GM18868 (cell line): Measurements from ENCODE around the gene CCDC192.

Source experiments
- ATAC-seq: cut with Tn5 transposase; IDR thresholded peaks from one replicate; pipeline ENCODE4 v1.9.1; 2021; ENCODE audit warnings: mild to moderate bottlenecking, moderate library complexity; ENCODE audit not compliant: unreplicated experiment

The CCDC192 gene

DNA sequence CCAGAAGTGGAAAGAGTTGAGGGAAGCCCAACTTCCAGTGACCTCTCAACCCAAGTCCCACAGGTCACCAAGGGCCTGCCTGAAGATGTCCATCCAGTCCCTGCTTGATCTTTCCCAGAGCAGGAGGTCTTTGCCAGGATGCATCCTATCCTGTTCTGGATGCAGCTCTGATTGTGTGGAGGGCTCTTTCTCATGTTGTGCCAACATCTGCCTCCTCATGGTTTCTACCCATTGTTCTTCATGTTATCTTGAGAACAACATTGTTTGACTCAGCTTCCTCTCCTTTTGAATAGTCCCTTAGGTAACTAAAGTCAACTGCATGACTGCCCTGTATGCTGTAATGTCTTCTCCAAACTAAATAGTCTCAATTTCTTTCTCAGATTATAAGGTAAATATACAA, 169.3 kb downstream of the CCDC192 start:
- no peak for ATAC-seq

- ATAC-seq, result peak; percentile 84
These were observed 172.2 kb downstream of the CCDC192 start for GRCh38 chr5:127875235-127876021.

DNA sequence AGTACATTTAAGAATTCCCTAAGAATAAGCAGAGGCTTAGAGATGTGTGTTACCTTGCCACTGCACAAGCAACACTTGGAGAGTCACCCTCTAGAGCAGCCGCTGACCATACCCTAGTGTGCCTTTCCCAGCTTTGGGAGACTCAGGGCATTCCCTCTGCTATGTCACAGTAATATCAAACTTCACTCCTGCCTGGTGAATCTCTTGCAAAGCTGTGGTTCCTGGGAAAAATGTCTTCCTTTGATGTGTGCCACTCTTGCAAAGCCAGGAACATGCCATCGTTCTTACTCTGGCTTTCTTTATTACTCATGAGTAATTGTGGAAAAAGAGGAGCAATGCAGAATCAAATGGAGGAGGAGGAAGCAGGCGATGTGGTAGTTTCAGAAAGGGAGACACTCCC, 173.2 kb downstream of the CCDC192 start:
- no peak for ATAC-seq

DNA sequence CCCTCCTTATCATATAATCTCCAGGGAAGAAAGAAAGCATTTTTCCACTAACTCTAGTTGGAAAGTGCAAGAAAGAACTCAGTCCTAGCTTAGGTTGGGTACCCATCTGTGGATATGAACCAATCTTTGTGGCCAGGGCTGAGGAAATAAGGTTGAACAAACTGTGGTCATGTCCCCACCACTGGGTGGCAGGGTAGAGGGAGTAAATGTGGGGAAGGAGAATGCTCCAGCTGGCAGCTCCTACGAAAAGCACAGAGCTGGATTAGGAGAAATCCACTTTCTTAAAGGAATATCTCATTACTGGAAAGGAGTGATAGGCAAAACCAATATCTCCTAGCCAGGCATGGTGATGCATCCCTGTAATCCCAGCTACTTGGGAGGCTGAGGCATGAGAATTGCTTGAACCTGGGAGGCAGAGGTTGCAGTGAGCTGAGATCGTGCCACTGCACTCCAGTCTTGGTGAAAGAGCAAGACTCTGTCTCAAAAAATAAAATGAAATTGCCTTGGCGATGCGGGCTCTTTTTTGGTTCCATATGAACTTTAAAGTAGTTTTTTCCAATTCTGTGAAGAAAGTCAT, 175.1 kb downstream of the CCDC192 start:
- ATAC-seq, result peak; percentile 18

- no peak for ATAC-seq
These were observed 181.2 kb downstream of the CCDC192 start for GRCh38 chr5:127884416-127884815.

DNA sequence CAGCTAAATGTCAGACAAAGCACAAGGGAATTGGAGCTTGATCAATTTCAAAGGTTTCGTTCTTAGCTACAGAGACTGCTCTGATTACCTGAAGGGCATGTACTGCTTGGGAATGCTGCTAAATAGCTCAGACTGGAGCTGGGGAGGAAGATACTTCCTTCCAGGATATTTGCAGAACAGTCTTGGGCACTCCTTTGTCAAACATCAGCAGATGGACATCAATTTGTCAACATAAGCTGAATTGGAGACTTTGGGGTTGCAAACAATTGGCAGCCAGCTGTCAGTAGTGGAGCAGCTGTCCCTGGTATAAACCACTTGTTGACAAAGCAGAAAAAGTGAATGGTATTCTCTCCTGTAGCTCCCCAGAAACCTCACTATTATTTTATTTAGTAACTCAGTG, 182.0 kb downstream of the CCDC192 start:
- ATAC-seq, result no peak

DNA sequence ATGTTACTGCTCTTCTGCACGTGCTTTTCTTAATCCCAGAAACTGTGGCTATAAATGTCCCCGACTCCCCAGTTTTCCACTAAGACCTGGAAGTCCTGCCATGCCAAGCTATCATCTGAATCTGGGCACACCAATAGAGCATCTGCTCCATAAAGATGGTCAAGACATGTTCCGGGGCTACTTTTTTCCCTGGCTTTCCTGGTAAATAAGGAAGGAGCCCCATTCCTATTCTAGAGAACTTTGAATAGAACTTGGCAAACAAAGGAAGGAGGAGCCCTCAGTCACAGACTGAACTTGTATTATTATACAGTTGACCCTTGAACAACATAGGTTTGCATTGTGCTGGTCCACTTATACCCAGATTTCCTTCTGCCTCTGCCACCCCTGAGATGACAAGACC, 182.9 kb downstream of the CCDC192 start:
- no peak for ATAC-seq

- no peak for ATAC-seq
These were observed 184.1 kb downstream of the CCDC192 start for GRCh38 chr5:127887282-127887681.

- ATAC-seq, result no peak
These were observed 188.8 kb downstream of the CCDC192 start for GRCh38 chr5:127891942-127892341.

- no peak for ATAC-seq
These were observed 189.4 kb downstream of the CCDC192 start for GRCh38 chr5:127892467-127893207.

DNA sequence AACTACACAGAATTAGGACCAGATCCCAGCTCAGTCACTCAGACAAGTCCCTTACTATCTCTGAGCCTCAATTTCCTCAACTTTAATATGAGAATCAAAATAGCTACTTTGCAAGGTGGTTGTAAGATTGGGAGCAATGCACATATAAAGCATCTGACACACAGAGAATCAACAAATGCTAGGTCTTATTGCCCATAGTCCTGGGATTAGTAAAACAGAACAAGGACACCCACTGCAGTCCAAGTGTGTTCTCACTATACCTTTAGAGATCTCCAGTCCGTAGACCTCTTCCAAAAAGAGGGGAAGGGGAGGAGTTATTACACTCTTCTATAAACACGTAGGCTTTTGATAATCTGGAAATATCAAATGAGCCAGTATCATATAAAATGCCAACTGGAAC, 190.0 kb downstream of the CCDC192 start:
- ATAC-seq, result no peak

DNA sequence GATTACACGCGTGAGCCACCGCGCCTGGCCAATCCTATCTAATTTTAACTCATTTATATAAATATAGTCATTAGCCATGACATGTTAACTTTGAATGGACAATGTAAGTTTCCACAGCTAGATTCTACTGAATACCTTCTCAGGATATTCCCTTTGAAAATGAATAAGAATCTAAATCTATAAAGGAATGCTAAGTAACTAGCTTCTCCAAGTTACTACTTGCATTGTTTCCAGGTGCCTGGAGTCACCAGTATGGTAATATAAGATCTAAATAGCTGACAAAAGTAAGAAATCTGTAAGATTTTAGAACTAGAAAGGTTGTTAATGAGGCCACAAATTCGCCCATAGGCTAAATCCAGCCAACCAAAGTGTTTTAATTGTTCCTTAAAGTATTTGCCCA, 191.3 kb downstream of the CCDC192 start:
- no peak for ATAC-seq

- ATAC-seq, result peak; percentile 55
These were observed 195.5 kb downstream of the CCDC192 start for GRCh38 chr5:127898551-127899213.

- ATAC-seq, result no peak
These were observed 196.0 kb downstream of the CCDC192 start for GRCh38 chr5:127899214-127899610.

GRCh38 chr5:127906562-127907204, 203.5 kb downstream of the CCDC192 start:
- ATAC-seq, result no peak

- no peak for ATAC-seq
These were observed 204.7 kb downstream of the CCDC192 start for GRCh38 chr5:127907907-127908306.

DNA sequence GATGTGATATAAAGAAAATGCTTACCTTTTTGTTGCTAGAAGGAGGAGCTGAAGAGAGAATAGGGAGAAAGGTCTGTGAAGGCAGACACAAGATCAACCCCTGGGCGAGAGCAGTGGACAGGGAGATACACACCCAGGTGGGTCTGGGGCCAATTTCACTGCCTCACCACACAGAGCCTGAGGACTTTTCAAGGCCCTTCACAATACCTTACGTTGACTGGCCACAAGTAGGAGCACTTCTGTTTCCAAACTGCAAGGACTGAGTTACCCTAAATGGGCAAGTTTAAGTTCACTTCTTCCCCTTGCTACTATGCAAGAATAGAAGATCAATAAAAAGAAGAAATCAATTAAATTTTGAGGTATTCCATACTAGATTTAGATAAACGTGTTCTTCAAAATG, 205.9 kb downstream of the CCDC192 start:
- ATAC-seq, result peak; percentile 96

- no peak for ATAC-seq
These were observed 206.6 kb downstream of the CCDC192 start for GRCh38 chr5:127909821-127910220.

DNA sequence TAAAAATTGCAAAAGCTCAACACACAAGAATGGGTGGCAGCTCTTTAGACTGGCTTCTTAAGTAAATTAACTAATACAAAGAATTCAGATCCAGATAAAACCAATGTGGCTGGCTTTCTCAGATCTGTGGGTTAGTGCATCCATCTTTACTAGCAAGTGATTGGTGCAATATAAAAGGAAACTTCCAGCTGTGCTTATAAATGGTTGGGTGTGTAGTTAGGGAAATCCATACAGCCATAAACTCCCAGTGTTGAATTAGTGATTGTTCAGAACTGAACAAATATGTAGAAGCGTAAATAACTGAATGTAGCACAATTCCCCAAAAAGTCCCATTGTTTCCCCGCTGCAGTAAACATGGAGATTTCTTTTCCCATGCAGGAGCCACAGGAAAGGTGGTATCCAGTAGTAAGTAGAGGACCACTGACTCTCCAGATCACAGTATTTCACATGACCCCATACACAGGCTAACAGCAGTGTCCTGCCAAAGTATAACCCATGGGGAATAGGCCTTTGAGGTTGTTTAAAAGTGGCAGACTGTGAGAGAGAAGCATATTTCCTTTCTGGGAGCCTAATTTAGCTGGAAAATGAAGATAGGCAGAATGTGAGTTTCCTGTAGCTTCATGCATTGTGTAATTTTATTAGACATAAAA, 207.2 kb downstream of the CCDC192 start:
- no peak for ATAC-seq

DNA sequence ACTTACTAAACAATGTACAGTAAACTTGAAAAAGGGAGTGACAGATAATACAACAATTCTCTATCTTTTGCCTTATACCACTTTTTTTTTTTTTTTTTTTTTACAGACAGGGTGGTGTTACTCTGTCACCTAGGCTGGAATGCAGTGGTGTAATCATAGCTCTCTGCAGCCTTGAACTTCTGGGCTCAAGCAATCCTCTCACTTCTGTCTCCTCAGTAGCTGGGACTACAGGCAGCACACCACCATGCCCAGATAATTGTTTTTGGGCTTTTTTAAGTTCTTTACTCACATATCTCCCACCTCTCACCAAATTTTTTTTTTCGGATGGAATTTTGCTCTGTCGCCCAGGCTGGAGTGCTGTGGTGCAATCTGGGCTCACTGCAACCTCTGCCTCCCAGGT, 208.4 kb downstream of the CCDC192 start:
- no peak for ATAC-seq
